Skeletal muscle cell (primary cell): ENCODE data around the gene PTPRN2.

Experiments
- DNase-seq: peaks from one replicate; pipeline ENCODE4 v3.0.0-alpha.2; 2010; ENCODE audit warnings: low read depth
- H3K4me3 ChIP-seq: 2 replicates; pipeline ENCODE4 v1.5.1; 2011; ENCODE audit warnings: low read depth, mild to moderate bottlenecking, control low read depth, low read length, moderate library complexity

The PTPRN2 gene

GRCh38 chr7:157637216-157637949 is 950.2 kb downstream of the PTPRN2 start:
- no peak overlapping the region for H3K4me3 ChIP-seq

GRCh38 chr7:157635669-157636068 is 952.0 kb downstream of the PTPRN2 start:
- no peak for DNase-seq

More at GRCh38 chr7:157637216-157637949, 950.2 kb downstream of the PTPRN2 start:
- DNase-seq = no peak

GRCh38 chr7:157635148-157635500 is 952.5 kb downstream of the PTPRN2 start:
- DNase-seq = no peak
- no peak overlapping the region for H3K4me3 ChIP-seq

More at GRCh38 chr7:157635669-157636068, 952.0 kb downstream of the PTPRN2 start:
- no peak overlapping the region for H3K4me3 ChIP-seq

- DNase-seq = no peak
- H3K4me3 ChIP-seq = no peak overlapping the region
These were observed 953.0 kb downstream of the PTPRN2 start for GRCh38 chr7:157634401-157635147.

- DNase-seq = no peak
- H3K4me3 ChIP-seq = no peak overlapping the region
These were observed 954.0 kb downstream of the PTPRN2 start for GRCh38 chr7:157633465-157634185.

- DNase-seq = no peak
- H3K4me3 ChIP-seq = no peak overlapping the region
These were observed 957.2 kb downstream of the PTPRN2 start for GRCh38 chr7:157630301-157630853.

- H3K4me3 ChIP-seq = no peak overlapping the region
- no peak for DNase-seq
These were observed 959.2 kb downstream of the PTPRN2 start for GRCh38 chr7:157628456-157628855.

GRCh38 chr7:157627646-157628045 is 960.0 kb downstream of the PTPRN2 start:
- H3K4me3 ChIP-seq = no peak overlapping the region
- DNase-seq = no peak

GRCh38 chr7:157627033-157627432 is 960.6 kb downstream of the PTPRN2 start:
- no peak for DNase-seq
- H3K4me3 ChIP-seq = no peak overlapping the region

- no peak for DNase-seq
- H3K4me3 ChIP-seq = no peak overlapping the region
These were observed 961.5 kb downstream of the PTPRN2 start for GRCh38 chr7:157625973-157626742.

- DNase-seq = no peak
- H3K4me3 ChIP-seq = no peak overlapping the region
These were observed 964.1 kb downstream of the PTPRN2 start for GRCh38 chr7:157623556-157623955.

GRCh38 chr7:157622408-157623205 is 965.0 kb downstream of the PTPRN2 start:
- no peak for DNase-seq
- no peak overlapping the region for H3K4me3 ChIP-seq

- DNase-seq = no peak
- H3K4me3 ChIP-seq = no peak overlapping the region
These were observed 965.6 kb downstream of the PTPRN2 start for GRCh38 chr7:157622000-157622399.

GRCh38 chr7:157621131-157621681 is 966.4 kb downstream of the PTPRN2 start:
- no peak overlapping the region for H3K4me3 ChIP-seq
- DNase-seq = no peak

- no peak overlapping the region for H3K4me3 ChIP-seq
- no peak for DNase-seq
These were observed 967.0 kb downstream of the PTPRN2 start for GRCh38 chr7:157620616-157621015.

GRCh38 chr7:157619753-157620525 is 967.7 kb downstream of the PTPRN2 start:
- no peak for DNase-seq
- H3K4me3 ChIP-seq = no peak overlapping the region

- H3K4me3 ChIP-seq = no peak overlapping the region
- DNase-seq = no peak
These were observed 968.6 kb downstream of the PTPRN2 start for GRCh38 chr7:157618823-157619606.
